Nephron (organoid): ENCODE results near the gene SDC4.

Experiments
- H3K27ac Mint-ChIP-seq, 3 experiments: 2 replicates each; pipeline ENCODE4 v1.8.0; 2020; ENCODE audit warnings: mixed read lengths in 3 of 3, mild to moderate bottlenecking in 2 of 3, moderate library complexity in 1 of 3
- H3K27me3 Mint-ChIP-seq: 2 replicates; pipeline ENCODE4 v1.8.0; 2021; ENCODE audit warnings: low read depth, mild to moderate bottlenecking, moderate library complexity, mixed read lengths
- H3K36me3 Mint-ChIP-seq: 2 replicates; pipeline ENCODE4 v1.8.0; 2020; ENCODE audit warnings: low read depth, mixed read lengths
- H3K4me1 Mint-ChIP-seq: 2 replicates; pipeline ENCODE4 v1.8.0; 2020; ENCODE audit warnings: mixed read lengths
- H3K4me3 Mint-ChIP-seq, 3 experiments: 2 replicates each; pipeline ENCODE4 v1.8.0; 2020; ENCODE audit warnings: mild to moderate bottlenecking in 3 of 3, mixed read lengths in 3 of 3, moderate library complexity in 2 of 3
- H3K9me3 Mint-ChIP-seq: 2 replicates; pipeline ENCODE4 v1.8.0; 2020; ENCODE audit warnings: mixed read lengths
- CTCF ChIP-seq, 3 experiments: fragments of 200-600 bp; sonication (generic); IDR thresholded peaks; one replicate each; pipeline ENCODE4 v1.5.0; 2021; ENCODE audit warnings: antibody characterized with exemption in 3 of 3; ENCODE audit not compliant: unreplicated experiment in 3 of 3

Gene SDC4

GRCh38 chr20:45317826-45318225 is 30.4 kb downstream of the SDC4 start:
- H3K9me3 Mint-ChIP-seq: no peaks in the 10 kb centered on the region
- no peak overlapping the region for H3K4me3 Mint-ChIP-seq
- no peaks in the 10 kb centered on the region for H3K4me1 Mint-ChIP-seq
- H3K27ac Mint-ChIP-seq: no peak overlapping the region
- H3K27me3 Mint-ChIP-seq: peaks cover 10% of the 10 kb centered on the region
- TF ChIP-seq CTCF (IDR thresholded peaks at IDR 0.05; ENCODE audit: unreplicated experiment in 3 of 3): no peak
- H3K36me3 Mint-ChIP-seq: no peaks in the 10 kb centered on the region

GRCh38 chr20:45316150-45317080 is 31.8 kb downstream of the SDC4 start:
- Mint-ChIP-seq H3K4me1 (no peaks in the 10 kb centered on the region), H3K36me3 (no peaks in the 10 kb centered on the region), H3K27ac (no peak overlapping the region), H3K4me3 (no peak overlapping the region), H3K27me3 (peaks cover 16% of the 10 kb centered on the region), H3K9me3 (no peaks in the 10 kb centered on the region)
- TF ChIP-seq CTCF (IDR thresholded peaks at IDR 0.05; ENCODE audit: unreplicated experiment in 3 of 3): no peak

- no peak for TF ChIP-seq CTCF (IDR thresholded peaks at IDR 0.05; ENCODE audit: unreplicated experiment in 3 of 3)
- Mint-ChIP-seq H3K4me1 (no peaks in the 10 kb centered on the region), H3K36me3 (no peaks in the 10 kb centered on the region), H3K9me3 (no peaks in the 10 kb centered on the region), H3K4me3 (no peak overlapping the region), H3K27me3 (peaks cover 21% of the 10 kb centered on the region), H3K27ac (no peak overlapping the region)
Observed at GRCh38 chr20:45315672-45316071, 32.6 kb downstream of the SDC4 start.

DNA sequence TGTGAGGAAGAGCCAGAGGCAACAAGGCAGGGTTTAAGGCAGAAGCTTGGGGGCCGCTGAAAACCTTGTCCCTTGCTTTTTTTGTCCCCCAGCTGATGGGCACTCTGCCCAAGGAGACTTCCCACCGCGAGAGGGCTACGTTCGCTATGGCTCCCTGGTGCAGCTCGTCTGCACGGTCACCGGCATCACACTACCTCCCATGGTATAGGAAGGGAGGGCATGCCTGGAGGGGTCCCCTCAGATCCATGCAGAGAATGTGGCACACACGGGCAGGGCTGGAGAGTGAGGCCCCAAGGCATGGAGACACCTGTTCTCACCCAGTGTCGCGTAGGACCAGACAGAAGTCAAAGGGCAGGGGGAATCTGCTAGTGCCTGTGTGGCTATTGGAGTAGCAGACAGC is 34.3 kb downstream of the SDC4 start:
- no peaks in the 10 kb centered on the region for H3K9me3 Mint-ChIP-seq
- peaks cover 29% of the 10 kb centered on the region for H3K27me3 Mint-ChIP-seq
- no peak overlapping the region for H3K4me3 Mint-ChIP-seq
- no peak for TF ChIP-seq CTCF (IDR thresholded peaks at IDR 0.05; ENCODE audit: unreplicated experiment in 3 of 3)
- no peak overlapping the region for H3K27ac Mint-ChIP-seq
- H3K4me1 Mint-ChIP-seq: no peaks in the 10 kb centered on the region
- H3K36me3 Mint-ChIP-seq: no peaks in the 10 kb centered on the region

GRCh38 chr20:45313065-45313695 is 35.0 kb downstream of the SDC4 start:
- Mint-ChIP-seq H3K4me1 (no peaks in the 10 kb centered on the region), H3K27ac (no peak overlapping the region), H3K9me3 (no peaks in the 10 kb centered on the region)

More at GRCh38 chr20:45313065-45313695, 35.0 kb downstream of the SDC4 start:
- TF ChIP-seq CTCF (IDR thresholded peaks at IDR 0.05; ENCODE audit: unreplicated experiment in 3 of 3): no peak
- Mint-ChIP-seq H3K27me3 (peaks cover 32% of the 10 kb centered on the region), H3K4me3 (no peak overlapping the region), H3K36me3 (no peaks in the 10 kb centered on the region)
